GM19193 (cell line): ENCODE data around the gene GYG1.

ENCODE experiments used
- POLR2A ChIP-seq: IDR thresholded peaks from 4 replicates; pipeline ENCODE4 v1.6.1; 2011; ENCODE audit not compliant: insufficient read depth, insufficient read length; ENCODE audit errors: extremely low read depth

GYG1 gene

GRCh38 chr3:148991219-148992026 lies at the start of gene GYG1:
Gene GYG1 (plus strand): TSS chr3:148991540. CDS start chr3:148991641, 101 bp downstream.
- TF ChIP-seq POLR2A, result peak; percentile 94

DNA sequence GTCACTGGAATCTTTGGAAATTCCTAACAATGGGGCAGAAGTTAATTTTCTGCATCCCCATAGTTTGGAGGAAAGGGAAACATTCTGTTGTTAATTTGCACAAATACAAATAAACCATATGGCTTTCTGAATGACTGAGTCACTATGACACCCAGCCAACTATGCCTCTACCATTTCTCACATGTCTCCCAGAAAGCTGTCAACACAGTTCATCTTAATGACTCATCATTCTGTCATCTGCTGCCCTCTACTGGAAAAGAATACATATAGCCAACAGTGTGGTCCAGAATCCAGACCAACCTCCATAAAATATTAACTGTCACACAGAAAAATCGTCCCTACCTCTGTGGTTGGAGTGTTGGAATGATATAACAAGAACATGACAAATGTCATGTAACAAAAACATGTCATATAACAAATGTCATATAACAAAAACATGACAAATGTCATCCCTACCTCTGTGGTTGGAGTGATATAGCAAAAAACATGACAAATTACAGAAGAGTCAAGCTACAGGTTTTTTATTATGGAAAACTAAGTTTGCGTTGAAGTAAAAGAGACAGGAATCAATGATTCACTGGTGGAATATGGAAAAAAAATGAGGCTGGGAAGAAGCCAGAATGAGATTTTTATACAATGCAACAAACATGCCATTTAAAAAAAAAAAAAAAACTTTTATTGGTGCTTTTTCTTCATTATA lies 47.7 kb upstream of the GYG1 start:
- no peak for TF ChIP-seq POLR2A

DNA sequence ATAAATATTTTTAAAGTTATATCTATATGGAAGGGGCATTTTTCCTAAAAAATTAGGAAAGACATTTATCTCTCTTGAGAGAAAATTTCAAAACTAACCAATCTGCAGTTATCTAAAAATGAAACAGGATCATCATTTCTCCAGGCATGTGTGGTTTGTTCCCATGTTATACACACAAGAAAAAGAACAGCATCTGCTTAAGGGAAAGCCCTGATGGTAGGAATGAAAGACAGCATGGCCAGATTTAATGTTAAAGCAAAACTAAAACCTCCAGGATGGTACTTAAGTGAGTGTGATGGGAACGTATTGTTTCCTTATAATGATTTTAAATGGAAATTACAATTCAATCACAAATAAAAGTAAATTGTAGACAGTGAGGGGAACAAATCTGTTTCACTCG lies 46.2 kb upstream of the GYG1 start:
- no peak for TF ChIP-seq POLR2A

DNA sequence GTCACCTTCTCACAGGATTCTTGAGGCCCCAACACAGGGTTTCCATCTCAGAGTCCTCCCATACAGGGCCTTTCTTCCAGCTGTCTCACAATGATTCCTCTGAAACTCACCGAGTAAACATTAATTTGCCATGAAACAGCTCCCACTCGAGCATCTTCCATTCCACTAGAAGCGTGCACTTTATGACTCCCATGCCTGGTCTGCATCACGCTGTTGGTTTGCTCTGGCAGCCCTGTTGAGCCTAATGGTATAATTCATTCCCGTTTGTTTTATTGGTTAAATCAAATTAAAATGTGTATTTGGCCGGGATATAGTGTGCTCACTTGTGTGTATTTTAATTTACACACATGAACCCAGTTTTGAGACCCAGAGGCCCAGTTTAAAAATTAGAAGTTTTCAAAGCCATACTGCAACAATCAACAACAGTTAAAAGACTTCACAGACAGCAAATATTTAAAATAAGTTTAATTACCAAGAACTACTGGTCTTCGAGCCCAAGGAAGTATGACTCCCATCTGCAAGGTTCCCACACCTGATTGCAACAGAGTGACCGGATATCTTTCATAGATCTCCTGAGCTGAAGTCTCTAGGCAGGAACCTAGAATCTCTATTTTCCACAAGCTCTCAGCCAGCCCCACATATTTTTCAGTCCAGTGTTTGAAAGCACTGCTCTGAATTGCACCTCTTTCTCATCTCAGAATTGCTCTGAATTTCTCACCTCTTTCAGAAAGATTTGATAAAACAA lies 42.3 kb upstream of the GYG1 start:
- TF ChIP-seq POLR2A, result no peak

- no peak for TF ChIP-seq POLR2A
Observed at GRCh38 chr3:148950806-148951205, 40.5 kb upstream of the GYG1 start.

DNA sequence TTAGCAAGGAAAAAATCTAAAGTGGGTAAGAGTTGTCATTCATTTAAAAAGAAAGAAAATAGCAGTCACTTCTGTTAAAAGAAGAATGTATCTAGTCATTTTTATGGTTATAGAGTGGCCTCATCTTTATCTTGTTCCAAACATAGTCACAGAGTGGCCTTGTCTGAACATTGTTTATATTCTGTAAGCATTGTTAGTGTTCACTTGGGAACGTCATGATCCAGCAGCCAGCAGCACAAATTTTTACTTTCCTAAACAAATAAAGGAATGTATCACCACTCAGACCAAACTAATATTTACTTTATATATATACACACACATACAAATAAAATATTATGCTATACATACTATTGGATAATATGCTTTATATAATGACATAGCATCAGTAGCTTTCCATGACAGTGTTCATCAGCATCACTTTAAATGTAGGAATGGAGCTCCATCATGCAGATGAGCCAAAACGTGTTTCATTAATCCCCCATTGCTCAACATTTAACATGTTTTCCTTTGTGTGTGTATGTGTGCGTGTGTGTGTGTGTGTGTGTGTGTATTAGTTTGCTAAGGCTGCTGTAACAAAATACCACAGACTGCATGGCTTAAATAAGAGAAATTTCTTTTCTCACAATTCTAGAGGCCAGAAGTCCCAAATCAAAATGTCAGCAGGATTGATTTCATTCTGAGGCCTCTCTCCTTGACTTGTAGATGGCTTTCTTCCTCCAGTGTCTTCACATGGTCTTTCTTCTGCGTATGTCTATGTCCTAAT lies 39.6 kb upstream of the GYG1 start:
- no peak for TF ChIP-seq POLR2A

DNA sequence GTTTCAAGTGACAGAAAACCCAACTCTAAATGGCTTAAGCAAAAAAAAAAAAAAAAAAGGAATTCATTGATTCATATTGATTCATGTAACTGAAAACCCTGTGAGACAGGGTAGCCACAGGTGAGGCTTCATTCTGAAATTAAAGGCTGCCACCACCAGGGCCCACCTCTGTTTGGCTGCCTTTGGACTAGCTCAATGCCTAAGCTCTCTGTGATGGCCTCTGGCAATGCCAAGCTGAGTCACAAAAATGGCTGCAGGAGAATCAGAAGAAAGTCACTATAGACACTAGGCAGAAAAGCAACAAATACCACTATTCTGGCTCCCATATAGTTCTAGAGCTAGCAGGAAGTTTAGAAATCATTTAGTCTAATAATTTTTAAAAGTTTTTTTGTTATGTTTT lies 38.2 kb upstream of the GYG1 start:
- TF ChIP-seq POLR2A, result no peak

- no peak for TF ChIP-seq POLR2A
Observed at GRCh38 chr3:148954981-148955380, 36.4 kb upstream of the GYG1 start.

GRCh38 chr3:148955544-148956346 lies 35.6 kb upstream of the GYG1 start:
- TF ChIP-seq POLR2A, result no peak

GRCh38 chr3:148957586-148957985 lies 33.8 kb upstream of the GYG1 start:
- no peak for TF ChIP-seq POLR2A

DNA sequence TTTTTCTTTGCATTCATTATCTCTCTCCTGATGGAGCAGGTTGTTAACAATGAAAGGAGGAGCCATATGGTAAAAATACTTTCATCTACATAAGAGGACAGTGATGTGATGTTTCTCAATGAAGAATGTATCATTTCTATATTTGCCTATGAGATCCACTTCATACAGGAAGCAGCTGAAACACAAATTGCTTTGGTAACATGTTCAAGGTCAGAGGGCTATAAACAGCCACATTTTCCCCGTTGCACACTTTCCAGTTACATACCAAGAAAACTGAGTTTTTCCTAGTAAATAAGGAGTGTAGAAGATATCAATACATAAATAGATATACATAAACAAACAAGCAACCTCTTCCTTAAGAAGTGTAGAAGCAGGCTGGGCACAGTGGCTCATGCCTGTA lies 32.6 kb upstream of the GYG1 start:
- TF ChIP-seq POLR2A, result no peak

GRCh38 chr3:148962513-148962912 lies 28.8 kb upstream of the GYG1 start:
- no peak for TF ChIP-seq POLR2A

DNA sequence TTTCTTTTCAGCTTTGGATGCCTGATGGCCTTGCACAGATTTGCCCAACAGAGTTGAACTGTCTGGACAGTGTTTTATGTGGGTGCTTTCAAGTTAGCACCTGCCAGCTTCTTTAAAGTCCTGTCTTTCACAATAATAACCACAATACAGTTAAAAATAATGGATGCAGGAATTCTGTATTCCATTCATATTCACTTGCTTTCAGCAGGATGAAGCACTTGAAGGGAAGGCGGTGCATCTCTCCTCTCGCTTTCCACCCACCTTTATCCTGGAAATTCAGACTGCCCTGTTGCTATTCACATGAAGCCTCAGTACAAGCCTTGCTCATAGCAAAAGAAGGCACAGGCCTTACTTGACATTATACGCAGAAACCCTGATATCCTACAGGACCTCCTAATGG lies 26.5 kb upstream of the GYG1 start:
- TF ChIP-seq POLR2A, result no peak

DNA sequence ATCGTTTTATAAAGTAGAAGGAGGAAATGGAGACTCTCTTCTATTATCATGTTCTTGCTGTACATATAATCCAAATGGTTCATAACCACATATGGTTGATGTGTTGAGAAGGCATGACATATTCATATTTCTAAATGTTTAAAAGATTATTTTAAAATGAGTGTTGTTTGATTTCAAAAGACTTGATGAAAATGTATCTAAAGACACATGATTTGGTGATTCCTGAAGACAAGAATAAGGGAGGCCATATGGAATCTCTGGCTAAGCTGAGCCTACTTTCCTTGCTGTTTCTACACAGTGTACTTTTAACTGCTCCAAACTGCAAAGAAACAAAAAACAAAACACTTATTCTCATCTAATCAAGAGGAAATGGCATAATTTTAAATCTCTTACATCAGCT lies 23.0 kb upstream of the GYG1 start:
- no peak for TF ChIP-seq POLR2A
